ENCODE data around the gene CBLN3.

GRCh38 chr14:24388474-24389179 lies 40.8 kb downstream of the CBLN3 start:
- TF ChIP-seq POLR2A (IDR thresholded peaks at IDR 0.05) (no peak), POLR2AphosphoS5 (IDR thresholded peaks at IDR 0.05) (no peak), EP300 (IDR thresholded peaks at IDR 0.05) (no peak)
- TF ChIP-seq, protein P1, sequence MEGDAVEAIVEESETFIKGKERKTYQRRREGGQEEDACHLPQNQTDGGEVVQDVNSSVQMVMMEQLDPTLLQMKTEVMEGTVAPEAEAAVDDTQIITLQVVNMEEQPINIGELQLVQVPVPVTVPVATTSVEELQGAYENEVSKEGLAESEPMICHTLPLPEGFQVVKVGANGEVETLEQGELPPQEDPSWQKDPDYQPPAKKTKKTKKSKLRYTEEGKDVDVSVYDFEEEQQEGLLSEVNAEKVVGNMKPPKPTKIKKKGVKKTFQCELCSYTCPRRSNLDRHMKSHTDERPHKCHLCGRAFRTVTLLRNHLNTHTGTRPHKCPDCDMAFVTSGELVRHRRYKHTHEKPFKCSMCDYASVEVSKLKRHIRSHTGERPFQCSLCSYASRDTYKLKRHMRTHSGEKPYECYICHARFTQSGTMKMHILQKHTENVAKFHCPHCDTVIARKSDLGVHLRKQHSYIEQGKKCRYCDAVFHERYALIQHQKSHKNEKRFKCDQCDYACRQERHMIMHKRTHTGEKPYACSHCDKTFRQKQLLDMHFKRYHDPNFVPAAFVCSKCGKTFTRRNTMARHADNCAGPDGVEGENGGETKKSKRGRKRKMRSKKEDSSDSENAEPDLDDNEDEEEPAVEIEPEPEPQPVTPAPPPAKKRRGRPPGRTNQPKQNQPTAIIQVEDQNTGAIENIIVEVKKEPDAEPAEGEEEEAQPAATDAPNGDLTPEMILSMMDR (IDR thresholded peaks at IDR 0.05): no peak

Measured in stomach (tissue), 4 donors.